IMR-90 (cell line): ENCODE measurements around the gene MCTP2. TPM values are rescaled to one million over a fixed set of nuclear protein-coding genes. Genes with fewer than 3 reads are reported as not detected.

Experiments
- ATAC-seq: fragments of 200-7000 bp; cut with Tn5 transposase; 2 replicates; pipeline ENCODE4 v1.9.1; 2020; ENCODE audit warnings: low read depth, mild to moderate bottlenecking, moderate library complexity
- BruUV-seq: library from RNA; stranded (reverse); fragments of 400-500 nt; replicated peaks from 2 replicates; lab custom pipeline; 2021; lab: Mats Ljungman, UMichigan
- CTCF ChIA-PET: fragments of 300-600 bp; formaldehyde crosslinking; extraction: SDS; loops from one replicate; lab custom pipeline; 2021; ENCODE audit warnings: antibody characterized with exemption; lab: Yijun Ruan, JAX
- POLR2A ChIA-PET: fragments of 300-600 bp; sonication (Branson Sonifier 250); formaldehyde crosslinking; loops from one replicate; lab custom pipeline; 2022; ENCODE audit warnings: antibody characterized with exemption; ENCODE audit not compliant: unreplicated experiment; lab: Charles Lee
- DNase-seq: peaks from one replicate; pipeline ENCODE4 v3.0.0; 2013
- H2AFZ ChIP-seq: replicated peaks from 2 replicates; pipeline ENCODE3; 2013; ENCODE audit warnings: low read length, mild to moderate bottlenecking; ENCODE audit not compliant: poor library complexity
- H2AK5ac ChIP-seq: 2 replicates; pipeline ENCODE4 v1.6.1; 2013; ENCODE audit warnings: low read depth, low read length, inconsistent platforms
- H2AK9ac ChIP-seq: replicated peaks from 2 replicates; pipeline ENCODE3; 2013; ENCODE audit warnings: mild to moderate bottlenecking, low read depth, low read length, moderate library complexity; ENCODE audit not compliant: poor library complexity
- H2BK120ac ChIP-seq: 2 replicates; pipeline ENCODE4 v1.6.1; 2013; ENCODE audit warnings: low read depth, low read length, inconsistent platforms
- H2BK15ac ChIP-seq: 3 replicates; pipeline ENCODE4 v1.6.1; 2013; ENCODE audit warnings: low read depth, low read length, inconsistent platforms
- H2BK20ac ChIP-seq: 2 replicates; pipeline ENCODE4 v1.6.1; 2013; ENCODE audit warnings: low read depth, mild to moderate bottlenecking, inconsistent platforms, low read length, moderate library complexity
- H2BK5ac ChIP-seq: 2 replicates; pipeline ENCODE4 v1.6.1; 2013; ENCODE audit warnings: mild to moderate bottlenecking, low read depth, low read length, inconsistent platforms; ENCODE audit not compliant: poor library complexity, severe bottlenecking
- H3K14ac ChIP-seq: replicated peaks from 2 replicates; pipeline ENCODE4 v1.6.1; 2013; ENCODE audit warnings: low read depth, low read length, inconsistent platforms
- H3K18ac ChIP-seq: 2 replicates; pipeline ENCODE4 v1.6.1; 2013; ENCODE audit warnings: low read depth, low read length, control low read depth
- H3K23ac ChIP-seq: 2 replicates; pipeline ENCODE4 v1.6.1; 2013; ENCODE audit warnings: low read depth, low read length, inconsistent platforms
- H3K27ac ChIP-seq: 2 replicates; pipeline ENCODE4 v1.5.1; 2013; ENCODE audit warnings: mild to moderate bottlenecking, control low read depth, low read length; ENCODE audit not compliant: insufficient read depth
- H3K27me3 ChIP-seq: 2 replicates; pipeline ENCODE4 v1.6.1; 2013; ENCODE audit warnings: low read length; ENCODE audit not compliant: control insufficient read depth, insufficient read depth
- H3K36me3 ChIP-seq: 2 replicates; pipeline ENCODE4 v1.6.1; 2013; ENCODE audit warnings: low read length, mixed read lengths; ENCODE audit not compliant: control insufficient read depth, insufficient read depth
- H3K4ac ChIP-seq: 2 replicates; pipeline ENCODE4 v1.6.1; 2013; ENCODE audit warnings: low read depth, low read length, inconsistent platforms
- H3K4me1 ChIP-seq: 2 replicates; pipeline ENCODE4 v1.6.1; 2013; ENCODE audit warnings: low read length, mixed read lengths; ENCODE audit not compliant: control insufficient read depth, insufficient read depth
- H3K4me2 ChIP-seq: 2 replicates; pipeline ENCODE4 v1.6.1; 2013; ENCODE audit warnings: low read depth, mild to moderate bottlenecking, control low read depth, low read length, moderate library complexity
- H3K4me3 ChIP-seq: 2 replicates; pipeline ENCODE4 v1.5.1; 2013; ENCODE audit warnings: low read depth, mild to moderate bottlenecking, control low read depth, low read length, moderate library complexity; ENCODE audit not compliant: insufficient read depth
- H3K56ac ChIP-seq: 2 replicates; pipeline ENCODE4 v1.6.1; 2013; ENCODE audit warnings: low read length, inconsistent platforms; ENCODE audit not compliant: insufficient read depth; ENCODE audit errors: extremely low read depth
- H3K79me1 ChIP-seq, 2 experiments: 2 replicates each; pipeline ENCODE4 v1.6.1; 2013; ENCODE audit warnings: low read length in 2 of 2, inconsistent platforms in 1 of 2, low read depth in 1 of 2
- H3K9ac ChIP-seq: 2 replicates; pipeline ENCODE4 v1.6.1; 2013; ENCODE audit warnings: low read depth, low read length, control low read depth
- H3K9me1 ChIP-seq: 2 replicates; pipeline ENCODE4 v1.6.1; 2013; ENCODE audit warnings: low read length, inconsistent platforms; ENCODE audit not compliant: insufficient read depth
- H3K9me3 ChIP-seq: 2 replicates; pipeline ENCODE4 v1.6.1; 2013; ENCODE audit warnings: low read length; ENCODE audit not compliant: control insufficient read depth, insufficient read depth
- H4K20me1 ChIP-seq: 2 replicates; pipeline ENCODE4 v1.6.1; 2013; ENCODE audit warnings: low read length, inconsistent platforms; ENCODE audit not compliant: insufficient read depth
- H4K5ac ChIP-seq: 2 replicates; pipeline ENCODE4 v1.6.1; 2013; ENCODE audit warnings: mild to moderate bottlenecking, low read depth, low read length, control low read depth
- H4K8ac ChIP-seq, 2 experiments: 2 replicates each; pipeline ENCODE4 v1.6.1; 2013; ENCODE audit warnings: low read depth in 2 of 2, low read length in 2 of 2, control low read depth in 1 of 2, inconsistent platforms in 1 of 2
- H4K91ac ChIP-seq: 2 replicates; pipeline ENCODE4 v1.6.1; 2013; ENCODE audit warnings: low read depth, low read length, inconsistent platforms; ENCODE audit not compliant: insufficient read depth
- BHLHE40 ChIP-seq: fragments of 150-350 bp; IDR thresholded peaks from 2 replicates; pipeline ENCODE4 v1.6.1; 2016; ENCODE audit warnings: mild to moderate bottlenecking, low read depth, low read length
- CTCF ChIP-seq: conservative IDR thresholded peaks from 2 replicates; pipeline ENCODE4 v1.5.1; 2012; ENCODE audit warnings: mild to moderate bottlenecking, low read depth, low read length, improper control_type of control experiment
- ELK1 ChIP-seq: fragments of 150-350 bp; IDR thresholded peaks from 2 replicates; pipeline ENCODE4 v1.6.1; 2016; ENCODE audit warnings: low read depth, mild to moderate bottlenecking, low read length, moderate library complexity, borderline replicate concordance
- NFE2L2 ChIP-seq: fragments of 150-350 bp; IDR thresholded peaks from 2 replicates; pipeline ENCODE4 v1.6.1; 2016; ENCODE audit warnings: low read depth, mild to moderate bottlenecking, low read length
- POLR2A ChIP-seq: IDR thresholded peaks from 2 replicates; pipeline ENCODE4 v1.6.1; 2012; ENCODE audit warnings: mild to moderate bottlenecking, low read depth, low read length
- RCOR1 ChIP-seq: IDR thresholded peaks from 2 replicates; pipeline ENCODE4 v1.6.1; 2012; ENCODE audit warnings: mild to moderate bottlenecking, low read length, improper control_type of control experiment; ENCODE audit not compliant: insufficient replicate concordance
- WGBS, 2 experiments: methylation state at CpG; one replicate each; pipeline versions ENCODE4 v1.1.5 to v1.1.7; 2013; ENCODE audit warnings: missing lambda C conversion rate in 2 of 2; ENCODE audit not compliant: insufficient read length in 1 of 2; ENCODE audit errors: extremely low coverage in 2 of 2; 5-methylcytosine and 5-hydroxymethylcytosine counted together
- dilution Hi-C: fragments of 300-500 bp; cut with HindIII; formaldehyde crosslinking; loops from one replicate; pipeline ENCODE4 v1.14.3; 2018; ENCODE audit warnings: low sequenced_read_pairs; ENCODE audit not compliant: unreplicated experiment
- in situ Hi-C: fragments of 300-500 bp; cut with MboI; formaldehyde crosslinking; loops from 3 replicates; pipeline ENCODE4 v1.14.3; 2019; ENCODE audit warnings: low sequenced_read_pairs, inconsistent platforms, mixed read lengths
- intact Hi-C: fragments of 100-400 bp; cut with micrococcal nuclease; formaldehyde crosslinking; loops from 2 replicates; pipeline ENCODE4 v1.10.0; 2022
- polyA plus RNA-seq, 3 experiments: library from polyadenylated mRNA; depleted of rRNA; stranded (reverse); fragments of >200 nt; gene quantifications; 2 replicates each; pipeline ENCODE4 v1.2.3, GENCODE V29; 2012; ENCODE audit warnings: low replicate concordance in 1 of 3
- total RNA-seq: library from RNA; depleted of rRNA; stranded (reverse); fragments of >200 nt; gene quantifications from 2 replicates; pipeline ENCODE4 v1.2.3, GENCODE V29; 2012

The MCTP2 gene
- total and polyA plus RNA-seq, 2 of the 4 experiments (the other 2 are of a cell fraction) = 5.1 to 9.9 TPM

DNA sequence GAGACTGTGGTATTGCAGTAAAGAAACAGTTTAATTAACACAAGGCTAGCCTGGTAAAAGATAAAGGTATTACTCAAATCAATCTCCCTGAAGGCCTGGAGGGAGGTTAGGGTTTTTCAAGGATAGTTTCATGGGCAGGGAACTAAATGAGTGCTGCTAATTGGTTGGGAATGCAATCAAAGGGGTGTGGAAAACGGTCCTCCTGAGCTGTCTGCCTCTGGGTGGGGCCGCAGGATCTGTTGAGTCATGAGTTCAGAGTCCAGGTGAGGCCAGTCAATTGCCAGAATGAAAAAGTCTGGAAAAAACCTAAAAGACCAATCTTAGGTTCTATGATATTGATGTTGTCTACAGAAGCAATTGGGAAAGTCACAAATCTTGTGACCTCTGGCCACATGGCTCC lies 293.2 kb downstream of the MCTP2 start:
- BruUV-seq = no TSS peak
- no peak overlapping the region for H3K4me3 ChIP-seq
- no peak overlapping the region for H3K56ac ChIP-seq
- no peak overlapping the region for H2BK5ac ChIP-seq
- no peak overlapping the region for H2BK20ac ChIP-seq
- no peaks in the 10 kb centered on the region for H3K79me1 ChIP-seq
- no peaks in the 10 kb centered on the region for H3K4me1 ChIP-seq
- no peak overlapping the region for H3K14ac ChIP-seq
- TF ChIP-seq BHLHE40 = no peak
- no peak for TF ChIP-seq RCOR1
- no peak for TF ChIP-seq CTCF
- TF ChIP-seq ELK1 = no peak
- TF ChIP-seq NFE2L2 = no peak
- TF ChIP-seq POLR2A = no peak
- no peaks in the 10 kb centered on the region for H3K9me1 ChIP-seq
- H3K36me3 ChIP-seq = no peaks in the 10 kb centered on the region
- CTCF ChIA-PET = no interaction called here
- no peaks in the 10 kb centered on the region for H4K20me1 ChIP-seq
- no peak overlapping the region for H2AFZ ChIP-seq
- no peak overlapping the region for H3K18ac ChIP-seq
- intact Hi-C loops = no loop called here
- ATAC-seq (no peak), DNase-seq (no peak)
- H2BK15ac ChIP-seq = no peak overlapping the region
- in situ Hi-C loops = no loop called here
- H3K27me3 ChIP-seq = no peaks in the 10 kb centered on the region
- H3K9ac ChIP-seq = no peak overlapping the region
- H3K4me2 ChIP-seq = no peak overlapping the region
- no peak overlapping the region for H4K91ac ChIP-seq
- no CpG with 5 or more reads among the region's 2 CpGs for WGBS, 2 experiments
- no peak overlapping the region for H4K5ac ChIP-seq
- no peak overlapping the region for H3K4ac ChIP-seq
- peaks cover 8% of the 10 kb centered on the region for H3K9me3 ChIP-seq
- no peak overlapping the region for H3K27ac ChIP-seq
- dilution Hi-C loops = no loop called here
- POLR2A ChIA-PET = no interaction called here
- no peak overlapping the region for H2AK5ac ChIP-seq
- H2AK9ac ChIP-seq = no peak overlapping the region
- H3K23ac ChIP-seq = no peak overlapping the region
- no peak overlapping the region for H2BK120ac ChIP-seq
- H4K8ac ChIP-seq = no peak overlapping the region
